Measurements from ENCODE around the gene FHIT.
"Not testable (repeated sequence)": the region's sequence is repeated elsewhere in the genome, so short reads cannot be mapped to it uniquely, and the experiment has no call there.

FHIT gene

DNA sequence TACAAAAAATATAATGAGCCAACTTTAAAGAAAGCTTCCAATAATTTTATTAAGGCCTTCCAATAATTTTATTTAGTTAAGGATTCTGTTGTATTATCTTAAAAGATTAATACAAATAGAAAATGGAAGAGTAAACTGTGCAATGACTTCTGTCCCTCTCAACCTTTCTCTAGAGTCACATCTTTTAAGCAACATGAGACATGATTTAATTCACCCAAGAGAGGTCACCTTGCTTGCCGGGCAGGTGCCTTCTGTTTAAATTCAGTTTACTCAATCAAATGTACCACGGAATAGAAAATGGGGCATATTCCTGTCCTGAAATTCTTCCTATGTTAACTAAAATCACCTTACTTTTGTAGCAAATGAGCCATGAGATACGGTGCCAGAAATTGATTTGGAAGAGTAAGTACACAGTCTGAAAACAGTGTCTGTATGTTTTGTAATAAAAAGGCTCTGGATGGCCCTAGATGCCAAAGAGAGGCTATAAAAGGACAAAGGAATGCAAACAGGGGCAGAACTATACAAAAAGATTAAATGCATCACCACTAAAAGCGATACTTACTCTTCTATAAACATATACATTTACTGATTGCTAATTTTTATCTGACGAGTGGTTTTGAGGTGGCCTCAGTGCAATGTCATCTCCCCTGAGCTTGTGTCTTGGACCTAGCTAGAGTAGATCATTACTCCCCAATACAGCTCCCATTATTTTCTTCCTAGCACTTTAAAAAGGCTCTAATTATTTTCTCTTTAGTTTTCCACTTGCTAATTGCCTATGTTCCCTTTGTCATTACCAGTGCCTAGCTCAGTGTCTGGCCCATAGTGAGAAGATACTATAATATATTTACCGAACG, 134.0 kb downstream of the FHIT start:
- DNase-seq (ENCODE audit: low read depth in 2 of 2, low spot score in 1 of 2) = no peak

DNA sequence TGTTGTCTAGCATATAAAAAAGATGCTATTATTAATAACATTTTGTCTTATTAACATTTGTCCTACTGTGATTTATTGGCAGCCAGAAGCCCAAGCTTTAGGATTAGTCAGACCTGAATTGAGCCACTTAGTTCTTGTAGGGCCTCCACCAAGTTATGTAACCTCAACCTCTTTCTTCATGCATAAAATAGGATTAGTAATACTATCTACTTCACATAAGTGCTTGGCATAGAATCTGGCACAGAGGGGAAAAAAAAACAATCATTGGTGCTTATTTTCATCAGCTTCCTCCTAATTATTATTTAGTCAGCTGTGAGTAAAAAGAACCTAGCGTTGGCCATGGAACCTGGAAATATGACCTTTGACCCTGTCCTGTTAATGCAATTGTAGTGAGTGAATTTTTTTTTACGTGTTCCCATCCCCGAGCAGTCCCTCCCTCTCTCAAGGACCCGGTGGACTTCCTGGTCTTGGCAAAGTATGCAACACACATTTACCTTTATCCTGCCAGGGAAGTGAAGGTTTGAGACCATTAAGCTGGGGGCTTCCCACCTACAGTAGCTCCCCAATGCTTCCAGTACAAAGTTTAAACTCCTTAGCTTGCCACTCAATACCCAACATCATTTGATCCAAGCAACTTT, 136.8 kb downstream of the FHIT start:
- no peak for DNase-seq (ENCODE audit: low read depth in 2 of 2, low spot score in 1 of 2)

DNA sequence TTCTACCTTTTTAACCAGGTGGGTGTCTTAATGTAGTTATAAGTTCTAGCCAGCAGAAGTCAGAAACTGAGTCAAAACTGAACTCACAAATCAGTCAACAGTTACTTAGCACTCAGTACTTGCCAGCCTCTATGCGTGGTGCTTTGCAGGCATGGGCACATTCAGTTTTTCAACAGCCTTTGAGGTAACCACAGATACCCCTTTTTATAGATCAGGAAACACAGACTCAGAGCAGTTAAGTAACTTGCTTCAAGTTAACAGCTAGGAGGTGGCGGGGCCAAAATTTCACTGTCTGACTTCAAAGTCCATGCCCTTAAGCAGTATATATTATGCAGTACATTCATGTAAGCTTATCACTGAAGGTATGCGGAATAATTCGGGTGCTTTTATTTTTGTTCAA, 139.4 kb downstream of the FHIT start:
- no peak for DNase-seq (ENCODE audit: low read depth in 2 of 2, low spot score in 1 of 2)

DNA sequence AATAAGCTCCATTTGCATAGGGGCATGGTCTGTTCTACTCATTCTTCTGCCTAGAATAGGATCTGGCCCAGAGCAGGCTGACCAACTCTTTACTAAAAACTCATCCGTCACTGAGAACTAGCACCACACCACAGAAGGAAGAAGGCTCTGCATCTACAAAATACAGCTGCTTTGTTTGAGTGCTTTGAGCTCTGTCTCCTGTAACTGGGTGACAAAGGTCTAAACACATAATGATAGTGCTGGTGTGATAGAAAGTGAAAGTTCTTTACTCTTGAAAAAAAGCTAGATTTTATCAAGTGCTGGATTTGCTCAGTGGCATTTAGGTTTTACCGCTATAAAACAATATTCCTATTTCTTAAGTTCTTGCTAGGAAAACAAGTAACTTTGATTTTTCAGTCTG, 140.7 kb downstream of the FHIT start:
- DNase-seq (ENCODE audit: low read depth in 2 of 2, low spot score in 1 of 2) = no peak

DNA sequence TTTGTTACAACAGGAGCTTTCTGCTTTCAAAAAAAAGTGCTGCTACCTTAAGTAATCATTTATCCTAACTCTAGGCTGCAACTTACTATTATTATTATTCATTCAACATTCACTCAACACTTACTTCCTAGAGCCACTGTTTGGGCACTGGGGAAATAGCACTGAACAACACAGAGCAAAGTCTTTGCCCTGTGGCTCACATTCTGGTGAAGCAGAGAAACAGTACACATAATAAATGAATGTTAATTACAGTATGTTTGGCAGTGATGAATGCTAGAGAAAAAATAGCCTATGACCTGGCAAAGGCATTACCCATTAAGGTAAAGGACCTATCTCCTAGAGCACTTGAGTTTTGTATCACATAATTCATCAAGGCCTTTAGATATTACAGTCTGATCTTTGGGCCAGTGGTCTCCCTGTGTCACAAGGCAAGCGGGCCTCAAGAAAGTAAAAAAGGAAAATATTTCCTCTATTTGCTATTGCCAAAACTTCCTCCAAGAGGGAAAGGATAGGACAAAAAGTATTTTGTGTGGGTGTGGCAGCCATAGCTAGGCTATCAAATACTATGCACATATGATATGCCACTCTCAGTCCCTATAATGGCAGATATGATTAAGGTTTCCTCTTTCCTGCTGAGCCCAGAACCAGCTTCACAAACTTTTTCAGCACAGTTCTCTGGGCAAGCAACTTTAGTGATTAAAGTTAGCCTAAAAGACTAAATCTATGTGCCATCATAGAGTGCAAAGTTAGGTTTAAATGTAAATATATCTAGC, 142.8 kb downstream of the FHIT start:
- no peak for DNase-seq (ENCODE audit: low read depth in 2 of 2, low spot score in 1 of 2)

DNA sequence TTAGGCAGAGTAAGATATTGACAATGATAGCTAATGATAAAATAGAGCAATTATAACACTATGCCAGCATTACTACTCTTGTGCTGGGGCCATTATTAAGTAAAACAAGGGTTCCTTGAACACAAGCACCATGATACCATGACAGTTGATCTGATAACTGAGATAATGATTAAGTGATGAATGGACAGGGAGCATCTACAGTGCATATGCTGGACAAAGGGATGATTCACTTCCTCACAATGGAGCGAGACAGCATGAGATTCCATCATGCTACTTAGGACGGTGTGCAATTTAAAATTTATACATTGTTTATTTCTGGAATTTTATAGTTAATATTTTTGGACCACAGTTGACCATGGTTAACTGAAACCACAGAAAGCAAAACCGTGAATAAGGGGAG, 156.6 kb downstream of the FHIT start:
- DNase-seq (ENCODE audit: low read depth in 2 of 2, low spot score in 1 of 2) = no peak

DNA sequence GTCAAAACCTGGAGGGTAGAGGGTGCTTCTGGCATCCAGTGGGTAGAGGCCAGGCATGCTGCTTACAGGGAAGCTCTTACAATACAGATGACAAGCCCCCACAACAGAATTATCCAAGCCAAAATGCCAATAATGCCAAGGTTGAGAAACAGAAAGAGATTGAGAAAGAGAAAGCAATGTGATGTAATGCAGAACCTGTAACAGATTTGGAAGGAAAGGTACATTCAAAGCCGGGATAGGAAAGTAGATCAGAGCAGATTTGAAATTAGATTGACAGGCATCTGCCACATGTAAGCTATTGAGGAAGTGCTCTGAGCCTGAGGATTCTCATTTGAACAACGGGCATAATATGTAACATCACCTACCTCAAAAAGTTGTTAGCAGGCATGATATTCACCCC, 157.9 kb downstream of the FHIT start:
- DNase-seq (ENCODE audit: low read depth in 2 of 2, low spot score in 1 of 2) = no peak

DNA sequence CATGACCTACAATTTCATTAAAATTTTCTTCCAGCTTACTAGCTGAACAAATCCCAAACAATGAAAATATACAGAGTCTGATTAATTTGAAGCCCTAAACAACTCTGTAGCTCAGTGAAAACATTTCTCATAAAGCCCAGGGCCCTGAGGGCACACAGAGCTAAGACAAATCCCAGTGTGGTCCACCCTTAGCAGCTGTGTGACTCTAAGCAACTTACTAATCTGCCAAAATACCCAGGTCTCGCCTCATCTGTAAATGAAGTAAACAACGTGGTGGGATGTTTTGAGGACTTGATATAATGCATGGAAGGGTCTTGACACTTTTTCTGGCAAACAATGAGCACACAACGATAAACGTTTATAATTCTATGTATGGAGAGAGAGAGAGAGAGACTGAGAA, 158.4 kb downstream of the FHIT start:
- DNase-seq (ENCODE audit: low read depth in 2 of 2, low spot score in 1 of 2) = no peak

DNA sequence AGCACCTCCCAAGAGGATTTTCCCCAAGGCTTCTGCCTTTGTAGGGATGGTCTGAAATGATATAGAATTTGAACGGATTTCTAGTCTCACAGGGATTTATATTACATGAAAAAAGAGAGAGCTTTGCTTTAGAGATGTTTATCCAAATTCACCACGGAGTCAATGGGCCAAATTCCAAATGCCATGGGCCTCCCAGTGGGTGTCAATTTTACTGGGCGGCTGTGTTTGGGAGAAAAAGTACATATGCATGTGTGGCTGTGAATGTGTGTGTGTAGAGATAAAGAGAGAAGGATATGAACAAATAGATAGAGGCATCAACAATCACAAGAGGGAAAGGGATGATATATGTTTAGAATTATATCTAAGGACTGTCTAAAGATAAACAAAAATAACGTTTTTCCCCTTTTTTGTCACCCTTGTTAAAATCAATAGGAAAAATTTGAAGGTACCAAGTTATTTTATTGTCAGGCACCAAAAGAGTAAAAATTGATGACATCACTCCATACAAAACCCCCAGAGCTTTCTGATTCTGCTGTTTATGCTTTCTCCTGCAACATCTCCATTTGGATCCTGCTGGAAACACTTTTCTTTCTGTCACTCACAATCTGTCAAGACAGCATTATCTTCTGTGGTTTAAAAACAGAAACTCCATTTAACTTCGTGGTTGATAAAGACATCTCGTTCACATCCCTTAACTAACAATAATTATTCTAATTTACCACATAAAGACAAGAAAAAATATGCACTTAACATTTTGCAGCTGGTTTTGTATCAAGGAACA, 160.7 kb downstream of the FHIT start:
- no peak for DNase-seq (ENCODE audit: low read depth in 2 of 2, low spot score in 1 of 2)

DNA sequence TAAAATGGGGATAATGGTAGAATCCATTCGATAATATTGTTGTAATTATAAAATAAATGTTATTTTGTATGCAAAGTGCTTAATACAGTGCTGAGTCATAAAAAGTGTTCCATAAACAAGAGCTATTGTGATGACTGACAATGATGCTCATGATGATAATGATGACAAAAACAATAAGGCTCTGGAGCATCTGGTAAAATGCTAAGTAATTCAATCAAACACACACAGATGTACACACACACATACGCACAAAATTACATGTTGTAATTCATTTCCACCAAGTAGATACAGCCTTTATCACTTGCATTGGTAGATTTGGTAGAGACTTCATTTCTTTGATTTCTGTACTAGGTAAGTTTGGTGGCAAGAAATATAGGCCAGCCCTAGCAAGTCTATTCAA, 163.8 kb downstream of the FHIT start:
- no peak for DNase-seq (ENCODE audit: low read depth in 2 of 2, low spot score in 1 of 2)

DNA sequence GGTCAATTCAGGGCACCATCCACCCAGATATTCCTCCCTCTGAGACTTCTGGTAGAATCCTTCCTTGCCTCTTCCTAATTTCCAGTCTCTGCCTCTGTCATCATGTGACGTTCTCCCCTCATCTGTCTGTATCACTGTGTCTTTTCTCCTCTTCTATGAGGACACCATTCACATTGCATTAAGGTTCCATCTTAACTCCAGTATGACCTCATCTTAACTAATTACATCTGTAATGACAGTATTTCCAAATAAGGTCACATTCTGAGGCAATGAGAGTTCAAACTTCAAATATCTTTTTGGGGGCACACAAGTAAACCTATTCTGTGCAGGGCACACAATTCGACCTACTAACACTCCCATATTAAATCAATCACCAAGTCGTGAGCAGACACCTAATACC, 169.7 kb downstream of the FHIT start:
- DNase-seq (ENCODE audit: low read depth in 2 of 2, low spot score in 1 of 2) = no peak

DNA sequence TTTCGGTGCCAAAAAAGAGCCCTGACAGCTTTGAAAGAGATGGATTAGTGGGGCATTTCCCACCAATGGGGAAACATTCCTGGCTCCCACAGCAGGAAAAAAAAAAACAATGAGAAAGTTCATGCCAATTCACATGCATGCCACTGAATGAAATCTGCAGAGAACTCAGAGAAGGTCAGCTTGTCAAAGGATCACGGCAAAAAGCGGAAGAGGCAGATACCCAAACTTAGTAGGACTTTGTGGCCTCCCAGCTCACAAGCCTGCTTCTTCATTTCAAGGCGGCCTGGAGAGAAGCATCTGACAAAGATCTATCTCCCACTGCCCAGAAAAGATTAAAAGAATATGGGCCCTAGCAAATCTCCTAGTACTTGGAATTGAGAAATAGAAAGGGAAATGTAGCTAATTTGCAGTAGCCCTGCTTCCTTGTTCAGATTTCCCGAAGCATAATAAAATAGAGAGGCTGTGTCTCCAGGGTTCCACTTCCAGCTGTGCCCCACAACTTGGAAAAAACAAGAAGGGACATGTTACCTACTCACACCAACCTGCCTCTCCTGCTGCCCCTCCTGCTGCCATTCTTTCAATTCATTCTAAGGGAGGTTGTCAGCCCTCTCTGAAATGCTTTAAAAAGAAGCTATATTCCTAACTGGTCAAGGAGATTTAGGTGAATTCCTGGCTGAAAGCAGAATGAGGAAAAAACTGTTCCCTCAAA, 170.4 kb downstream of the FHIT start:
- no peak for DNase-seq (ENCODE audit: low read depth in 2 of 2, low spot score in 1 of 2)

DNA sequence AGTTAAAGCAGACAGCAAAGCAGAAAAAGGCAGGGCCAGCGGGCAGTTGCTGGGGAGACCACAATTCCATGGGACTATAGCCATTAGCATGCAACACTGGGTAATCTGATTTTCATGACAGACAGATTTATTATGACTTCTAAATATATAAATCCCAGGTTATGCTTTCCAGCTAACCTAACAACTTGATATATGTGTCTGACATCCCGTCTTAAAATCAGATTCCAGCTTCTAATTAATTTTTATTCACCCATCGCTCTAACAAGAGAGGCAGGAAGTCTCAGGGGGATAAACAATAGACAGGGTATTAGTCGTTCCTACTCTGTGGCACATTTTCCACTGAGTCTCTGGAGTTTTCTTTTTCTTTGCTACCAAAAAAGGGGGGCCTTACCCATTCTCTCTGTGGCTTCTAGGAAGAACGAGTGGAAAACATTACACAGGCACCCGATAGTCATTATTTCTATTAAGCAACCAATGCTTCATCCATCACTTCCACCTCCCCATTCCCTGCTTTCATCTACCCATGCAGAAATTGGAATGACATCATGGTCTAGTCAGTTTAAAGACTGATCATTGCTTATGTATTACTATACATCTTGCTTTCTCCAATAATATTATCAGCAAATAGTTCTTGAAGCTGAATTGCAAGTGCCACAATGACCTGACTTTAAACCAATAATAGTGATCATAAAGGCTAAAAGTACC, 173.1 kb downstream of the FHIT start:
- no peak for DNase-seq (ENCODE audit: low read depth in 2 of 2, low spot score in 1 of 2)

DNA sequence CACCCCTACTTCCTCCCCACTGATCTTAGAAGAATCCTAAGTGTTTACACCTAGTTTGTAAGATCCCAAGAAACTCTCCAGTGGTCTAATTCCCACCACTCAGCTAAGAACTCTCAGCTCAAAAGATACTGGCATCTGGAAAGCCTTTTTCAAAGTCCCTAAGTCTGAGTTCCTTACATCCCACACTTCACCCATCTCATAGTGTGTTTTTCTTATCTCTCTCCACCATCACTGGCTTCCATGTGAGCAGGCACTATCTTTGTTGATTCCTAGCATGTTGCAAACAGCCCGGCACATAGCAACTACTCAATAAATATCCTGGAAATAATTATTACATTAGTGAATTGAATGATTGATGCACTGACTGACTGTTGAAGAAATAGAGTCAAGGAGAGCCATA, 173.7 kb downstream of the FHIT start:
- no peak for DNase-seq (ENCODE audit: low read depth in 2 of 2, low spot score in 1 of 2)

DNA sequence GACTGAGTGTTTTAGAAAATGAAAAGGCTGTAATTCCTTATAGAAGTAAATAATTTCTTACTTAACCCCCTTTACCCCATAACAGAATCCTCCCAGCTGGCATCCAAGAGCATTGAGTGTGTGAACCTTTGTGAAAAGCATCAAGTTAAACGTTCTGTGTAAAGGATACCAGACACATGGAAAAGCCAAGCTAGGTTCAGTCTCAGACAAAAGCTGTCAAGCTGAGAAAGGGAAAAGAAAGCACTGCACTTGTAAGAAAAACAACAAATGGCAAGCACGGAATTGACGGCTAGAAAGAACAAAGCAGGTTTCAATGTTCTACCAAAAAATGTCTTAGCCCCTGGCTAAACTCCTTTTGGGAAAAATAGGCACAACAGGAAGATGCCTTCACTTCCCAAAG, 176.5 kb downstream of the FHIT start:
- DNase-seq (ENCODE audit: low read depth in 2 of 2, low spot score in 1 of 2) = no peak

DNA sequence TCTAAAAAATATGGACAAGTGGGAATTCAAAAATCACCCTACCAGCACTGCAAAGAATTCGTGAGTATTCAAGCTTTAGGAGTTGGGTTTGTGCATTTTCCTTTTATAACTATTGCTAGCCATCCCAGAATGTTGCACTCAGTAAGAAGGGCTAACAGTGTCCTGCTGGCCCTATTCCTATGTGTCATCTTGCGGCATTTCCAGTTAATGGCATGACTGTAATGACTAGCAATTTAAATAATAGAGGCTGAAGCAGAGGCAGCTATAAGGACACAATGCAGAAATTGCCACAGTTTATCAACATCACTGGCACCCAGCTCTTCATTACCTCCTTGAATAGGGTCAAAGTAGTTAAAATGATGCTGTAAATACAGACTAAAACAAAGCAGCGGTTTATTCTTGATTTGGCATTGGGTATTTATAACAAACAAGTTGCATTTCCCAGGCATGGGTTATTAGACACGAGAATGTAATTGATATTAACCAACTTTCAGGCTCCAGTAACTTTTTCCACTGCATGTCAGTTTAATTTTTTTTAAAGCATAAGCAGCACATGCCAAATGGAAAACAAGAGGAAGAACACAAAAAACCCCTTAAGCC, 177.6 kb downstream of the FHIT start:
- DNase-seq (ENCODE audit: low read depth in 2 of 2, low spot score in 1 of 2) = no peak

DNA sequence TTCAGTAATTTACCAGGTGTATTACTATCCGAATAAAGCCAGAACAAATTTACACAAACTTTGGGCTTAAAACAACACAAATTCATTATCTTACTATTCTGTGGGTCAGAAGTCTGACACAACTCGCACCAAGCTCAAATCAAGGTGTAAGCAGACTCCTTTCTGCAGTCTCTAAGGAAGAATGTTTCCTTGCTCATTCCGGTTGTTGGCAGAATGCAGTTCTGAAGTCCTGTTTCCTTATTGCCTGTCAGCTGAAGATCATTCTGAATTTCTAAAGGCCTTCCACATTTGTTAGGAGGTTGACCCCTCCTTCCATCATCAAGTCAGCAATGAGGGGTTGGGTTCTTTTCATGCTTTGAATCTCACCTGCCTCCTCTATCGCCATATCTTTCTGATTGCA, 183.2 kb downstream of the FHIT start:
- no peak for DNase-seq (ENCODE audit: low read depth in 2 of 2, low spot score in 1 of 2)

DNA sequence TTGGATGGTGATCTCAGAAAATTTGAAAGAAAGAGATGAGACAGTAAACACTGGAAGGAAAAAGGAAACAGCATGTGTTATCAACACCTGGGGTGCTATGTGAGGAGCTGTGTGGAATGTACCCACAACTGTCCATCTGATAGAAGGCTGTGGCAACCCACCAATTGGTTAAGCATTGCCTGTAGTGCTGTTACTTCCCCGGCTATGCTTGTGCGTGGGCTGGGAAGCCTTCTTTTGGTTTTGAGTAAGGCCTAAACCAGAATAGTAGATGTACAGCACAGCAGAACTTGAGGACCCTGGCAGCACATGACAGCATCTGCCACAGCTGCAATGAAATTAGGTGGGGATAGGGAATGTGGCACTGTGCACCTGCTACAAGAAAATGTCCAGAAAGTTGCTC, 184.5 kb downstream of the FHIT start:
- no peak for DNase-seq (ENCODE audit: low read depth in 2 of 2, low spot score in 1 of 2)

DNA sequence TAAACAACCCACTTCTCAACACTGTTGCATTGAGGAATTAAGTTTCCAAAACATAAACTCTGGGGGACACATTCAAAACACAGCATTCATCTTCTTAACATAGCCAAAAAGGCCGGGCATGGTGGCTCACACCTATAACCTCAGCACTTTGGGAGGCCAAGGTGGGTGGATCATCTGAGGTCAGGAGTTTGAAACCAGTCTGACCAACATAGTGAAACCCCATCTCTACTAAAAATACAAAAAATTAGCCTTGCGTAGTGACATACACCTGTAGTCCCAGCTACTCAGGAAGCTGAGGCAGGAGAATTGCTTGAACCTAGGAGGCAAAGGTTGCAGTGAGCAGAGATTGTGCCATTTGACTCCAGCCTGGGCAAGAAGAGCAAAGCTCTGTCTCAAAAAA, 185.0 kb downstream of the FHIT start:
- DNase-seq (ENCODE audit: low read depth in 2 of 2, low spot score in 1 of 2) = not testable (repeated sequence)

Data from stimulated activated CD8-positive, alpha-beta memory T cell treated with anti-CD3 and anti-CD28 coated beads, Interleukin-4, amount 100 ng/mL, for 1 hour (primary cell).